AG10803 (cell line): ENCODE results near the gene MIPEP.

ENCODE experiments used
- DNase-seq: peaks from one replicate; pipeline ENCODE4 v3.0.0; 2010; ENCODE audit warnings: low read depth
- H3K4me3 ChIP-seq: 2 replicates; pipeline ENCODE4 v1.5.1; 2011; ENCODE audit warnings: mild to moderate bottlenecking, low read length, control low read depth
- CTCF ChIP-seq: conservative IDR thresholded peaks from 2 replicates; pipeline ENCODE4 v1.5.1; 2011; ENCODE audit warnings: mild to moderate bottlenecking, low read length, control low read depth, inconsistent platforms

The MIPEP gene

GRCh38 chr13:23842406-23842805 lies 46.8 kb downstream of the MIPEP start:
- DNase-seq = no peak
- no peak overlapping the region for H3K4me3 ChIP-seq
- TF ChIP-seq CTCF = no peak

- no peak for DNase-seq
Measured at GRCh38 chr13:23833733-23834611, 55.2 kb downstream of the MIPEP start.

GRCh38 chr13:23828866-23829265 lies 60.3 kb downstream of the MIPEP start:
- peak; percentile 71 for DNase-seq
- TF ChIP-seq CTCF = no peak
- no peak overlapping the region for H3K4me3 ChIP-seq

More at GRCh38 chr13:23833733-23834611, 55.2 kb downstream of the MIPEP start:
- no peak for TF ChIP-seq CTCF
- no peak overlapping the region for H3K4me3 ChIP-seq

- TF ChIP-seq CTCF = no peak
- H3K4me3 ChIP-seq = no peak overlapping the region
- DNase-seq = no peak
Measured at GRCh38 chr13:23828086-23828485, 61.1 kb downstream of the MIPEP start.

- no peak overlapping the region for H3K4me3 ChIP-seq
Measured at GRCh38 chr13:23825179-23825578, 64.0 kb downstream of the MIPEP start.

GRCh38 chr13:23824371-23824770 lies 64.8 kb downstream of the MIPEP start:
- no peak for TF ChIP-seq CTCF
- no peak overlapping the region for H3K4me3 ChIP-seq
- DNase-seq = peak; percentile 45

More at GRCh38 chr13:23825179-23825578, 64.0 kb downstream of the MIPEP start:
- TF ChIP-seq CTCF = no peak
- no peak for DNase-seq

GRCh38 chr13:23822252-23822824 lies 66.9 kb downstream of the MIPEP start:
- DNase-seq = peak; percentile 20
- H3K4me3 ChIP-seq = no peak overlapping the region
- no peak for TF ChIP-seq CTCF
